Esophagus squamous epithelium (tissue), 4 donors: ENCODE data around the gene ARTN.

Source experiments
- POLR2A ChIP-seq, 4 donors: fragments of 450-650 bp; IDR thresholded peaks; one replicate each; pipeline ENCODE4 v1.6.1; 2017; ENCODE audit warnings: antibody characterized with exemption in 4 of 4, mild to moderate bottlenecking in 4 of 4, moderate library complexity in 3 of 4
- TF ChIP-seq, protein P1 (sequence below), 6 experiments: fragments of 450-650 bp in 4 of 6; fragments of 200-600 bp in 2 of 6; sonication (generic) in 2 of 6; IDR thresholded peaks; one replicate each; pipeline ENCODE4 v1.5.1; 2016 to 2019; ENCODE audit warnings: antibody characterized with exemption in 6 of 6, mild to moderate bottlenecking in 4 of 6, moderate library complexity in 4 of 6

DNA sequence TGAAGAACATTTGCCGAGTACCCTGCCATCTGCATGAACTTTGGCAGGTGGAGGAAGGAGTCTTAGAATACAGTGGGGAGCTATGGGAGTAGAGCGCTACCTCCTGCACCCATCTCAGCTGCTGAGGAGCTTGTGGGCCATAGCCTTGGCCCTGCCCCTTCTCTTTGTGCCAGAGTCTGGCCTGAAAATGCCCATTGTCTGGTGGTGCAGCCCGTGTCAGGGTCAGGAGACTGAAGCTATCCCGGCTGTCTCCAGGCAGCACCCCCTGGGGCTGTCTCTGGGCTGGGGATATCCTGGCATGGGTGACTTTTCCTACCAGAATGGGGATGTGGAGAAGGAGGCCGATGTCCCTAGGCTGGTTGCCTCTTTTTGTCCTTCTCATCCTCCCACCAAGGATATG lies 20.4 kb downstream of the ARTN start:
- TF ChIP-seq, protein P1, sequence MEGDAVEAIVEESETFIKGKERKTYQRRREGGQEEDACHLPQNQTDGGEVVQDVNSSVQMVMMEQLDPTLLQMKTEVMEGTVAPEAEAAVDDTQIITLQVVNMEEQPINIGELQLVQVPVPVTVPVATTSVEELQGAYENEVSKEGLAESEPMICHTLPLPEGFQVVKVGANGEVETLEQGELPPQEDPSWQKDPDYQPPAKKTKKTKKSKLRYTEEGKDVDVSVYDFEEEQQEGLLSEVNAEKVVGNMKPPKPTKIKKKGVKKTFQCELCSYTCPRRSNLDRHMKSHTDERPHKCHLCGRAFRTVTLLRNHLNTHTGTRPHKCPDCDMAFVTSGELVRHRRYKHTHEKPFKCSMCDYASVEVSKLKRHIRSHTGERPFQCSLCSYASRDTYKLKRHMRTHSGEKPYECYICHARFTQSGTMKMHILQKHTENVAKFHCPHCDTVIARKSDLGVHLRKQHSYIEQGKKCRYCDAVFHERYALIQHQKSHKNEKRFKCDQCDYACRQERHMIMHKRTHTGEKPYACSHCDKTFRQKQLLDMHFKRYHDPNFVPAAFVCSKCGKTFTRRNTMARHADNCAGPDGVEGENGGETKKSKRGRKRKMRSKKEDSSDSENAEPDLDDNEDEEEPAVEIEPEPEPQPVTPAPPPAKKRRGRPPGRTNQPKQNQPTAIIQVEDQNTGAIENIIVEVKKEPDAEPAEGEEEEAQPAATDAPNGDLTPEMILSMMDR (IDR thresholded peaks at IDR 0.05) = no peak
- TF ChIP-seq POLR2A (IDR thresholded peaks at IDR 0.05) = no peak
